GM13976 (cell line): ENCODE measurements around the gene CD163L1.

ENCODE experiments used
- DNase-seq: peaks from one replicate; pipeline ENCODE4 v3.0.0; 2012; ENCODE audit warnings: low spot score
- CTCF ChIP-seq: IDR thresholded peaks from 2 replicates; pipeline ENCODE4 v1.5.1; 2012; ENCODE audit warnings: borderline replicate concordance, mild to moderate bottlenecking; ENCODE audit not compliant: insufficient read depth; ENCODE audit errors: extremely low read depth, missing control alignments, control extremely low read depth
- in situ Hi-C: fragments of 300-500 bp; cut with MboI; formaldehyde crosslinking; loops from one replicate; pipeline ENCODE4 v1.12.0; 2022; ENCODE audit warnings: low sequenced_read_pairs, mixed read lengths, inconsistent platforms; ENCODE audit not compliant: unreplicated experiment

Gene CD163L1

GRCh38 chr12:7362734-7363133, 81.2 kb downstream of the CD163L1 start:
- in situ Hi-C loops: no loop called here
- no peak for TF ChIP-seq CTCF
- DNase-seq: no peak

- no peak for TF ChIP-seq CTCF
- in situ Hi-C loops: no loop called here
- DNase-seq: no peak
Measured at GRCh38 chr12:7361265-7361664, 82.7 kb downstream of the CD163L1 start.

GRCh38 chr12:7354529-7354928, 89.4 kb downstream of the CD163L1 start:
- in situ Hi-C loops: no loop called here
- no peak for DNase-seq
- TF ChIP-seq CTCF: no peak

GRCh38 chr12:7352661-7353060, 91.3 kb downstream of the CD163L1 start:
- no peak for TF ChIP-seq CTCF

GRCh38 chr12:7351177-7351576, 92.8 kb downstream of the CD163L1 start:
- no peak for TF ChIP-seq CTCF
- in situ Hi-C loops: no loop called here
- no peak for DNase-seq

More at GRCh38 chr12:7352661-7353060, 91.3 kb downstream of the CD163L1 start:
- in situ Hi-C loops: no loop called here
- no peak for DNase-seq

DNA sequence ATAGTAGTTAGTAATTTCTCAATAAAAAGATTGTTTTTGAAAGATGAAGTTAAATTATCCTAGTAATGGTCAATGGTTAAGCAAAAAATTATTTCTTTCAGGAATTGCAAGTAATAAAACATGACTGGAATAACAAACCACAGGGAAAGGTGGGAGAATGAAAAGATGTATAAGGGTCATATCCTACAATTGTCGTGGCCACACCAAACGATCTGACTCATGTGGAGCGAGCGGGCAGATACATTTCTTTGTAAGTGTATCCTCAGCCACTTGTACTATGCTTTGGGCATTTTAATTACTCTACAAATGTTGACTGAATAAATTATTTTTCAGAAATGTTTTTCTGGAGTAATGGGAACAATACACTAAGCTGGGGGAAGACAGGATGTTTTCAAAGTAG, 94.5 kb downstream of the CD163L1 start:
- in situ Hi-C loops: no loop called here
- no peak for DNase-seq
- TF ChIP-seq CTCF: no peak

GRCh38 chr12:7346551-7347225, 97.3 kb downstream of the CD163L1 start:
- DNase-seq: no peak
- no peak for TF ChIP-seq CTCF
- in situ Hi-C loops: no loop called here
